T-cell (primary cell): ENCODE measurements around the gene BAIAP2. TPM values are rescaled to one million over a fixed set of nuclear protein-coding genes. Genes with fewer than 3 reads are reported as not detected.

ENCODE experiments used
- ATAC-seq, 4 experiments: fragments of 200-7000 bp in 3 of 4; fragments of 150-1000 bp in 1 of 4; cut with Tn5 transposase; replicated peaks in 1 of 4; 1 replicate in 3 of 4; 2 replicates in 1 of 4; pipeline ENCODE4 v1.10.0; 2021; ENCODE audit warnings: moderate library complexity in 3 of 4, mild to moderate bottlenecking in 2 of 4, moderate number of reproducible peaks in 1 of 4
- CTCF ChIA-PET, 2 donors: fragments of 300-600 bp; sonication (Branson Sonifier 250); formaldehyde crosslinking; loops; one replicate each; lab custom pipeline; 2022; ENCODE audit warnings: antibody characterized with exemption in 2 of 2; lab: Charles Lee
- POLR2A ChIA-PET, 2 donors: fragments of 300-600 bp; sonication (Branson Sonifier 250); formaldehyde crosslinking; loops; one replicate each; lab custom pipeline; 2022; ENCODE audit warnings: antibody characterized with exemption in 2 of 2; lab: Charles Lee
- DNase-seq, 35 experiments: peaks; one replicate each; pipeline versions ENCODE4 v3.0.0 to v3.0.0-alpha.2; 2013 to 2023
- H3K27ac ChIP-seq: one replicate; pipeline ENCODE4 v1.5.1; 2013; ENCODE audit warnings: low read length
- H3K27me3 ChIP-seq, 2 experiments: replicated peaks in 1 of 2; 1 replicate in 1 of 2; 2 replicates in 1 of 2; pipeline versions ENCODE4 v1.6.1 to v1.7.0; 2013; ENCODE audit warnings: low read length in 1 of 2, mixed read lengths in 1 of 2; ENCODE audit not compliant: control insufficient read depth in 2 of 2, insufficient read depth in 2 of 2; ENCODE audit errors: extremely low read depth in 1 of 2
- H3K36me3 ChIP-seq, 2 donors: 1 replicate in 1 of 2; 2 replicates in 1 of 2; pipeline versions ENCODE4 v1.6.1 to v1.7.0; 2013; ENCODE audit warnings: low read length in 1 of 2; ENCODE audit not compliant: control insufficient read depth in 2 of 2, insufficient read depth in 1 of 2; ENCODE audit errors: extremely low read depth in 1 of 2
- H3K4me1 ChIP-seq, 2 experiments: 1 replicate in 1 of 2; 2 replicates in 1 of 2; pipeline versions ENCODE4 v1.6.1 to v1.7.0; 2013; ENCODE audit warnings: low read length in 2 of 2, mixed read lengths in 1 of 2; ENCODE audit not compliant: insufficient read depth in 2 of 2, control insufficient read depth in 1 of 2; ENCODE audit errors: extremely low read depth in 1 of 2
- H3K4me3 ChIP-seq, 2 donors: 1 replicate in 1 of 2; 2 replicates in 1 of 2; pipeline versions ENCODE4 v1.5.1 to v1.7.0; 2013; ENCODE audit warnings: mild to moderate bottlenecking in 2 of 2, low read length in 1 of 2, moderate library complexity in 1 of 2; ENCODE audit not compliant: control insufficient read depth in 1 of 2; ENCODE audit errors: extremely low read depth in 1 of 2
- H3K9me3 ChIP-seq: 2 replicates; pipeline ENCODE4 v1.7.0; 2013
- H3K27ac Mint-ChIP-seq, 2 donors: one replicate each; pipeline ENCODE4 v1.8.0; 2020 to 2021; ENCODE audit warnings: mild to moderate bottlenecking in 2 of 2, mixed read lengths in 2 of 2
- H3K27me3 Mint-ChIP-seq, 2 donors: one replicate each; pipeline ENCODE4 v1.8.0; 2021 to 2022; ENCODE audit warnings: mixed read lengths in 2 of 2
- H3K36me3 Mint-ChIP-seq: one replicate; pipeline ENCODE4 v1.8.0; 2021; ENCODE audit warnings: mixed read lengths
- H3K4me1 Mint-ChIP-seq, 3 donors: one replicate each; pipeline ENCODE4 v1.8.0; 2020 to 2022; ENCODE audit warnings: mixed read lengths in 3 of 3, mild to moderate bottlenecking in 1 of 3
- H3K4me3 Mint-ChIP-seq, 3 donors: one replicate each; pipeline ENCODE4 v1.8.0; 2020 to 2022; ENCODE audit warnings: mild to moderate bottlenecking in 3 of 3, mixed read lengths in 3 of 3, moderate library complexity in 3 of 3
- H3K9me3 Mint-ChIP-seq, 3 donors: one replicate each; pipeline ENCODE4 v1.8.0; 2020 to 2022; ENCODE audit warnings: mixed read lengths in 3 of 3
- WGBS: methylation state at CpG from one replicate; pipeline ENCODE4 v1.1.5; 2013; ENCODE audit warnings: missing lambda C conversion rate; ENCODE audit not compliant: insufficient coverage; 5-methylcytosine and 5-hydroxymethylcytosine counted together
- total RNA-seq, 35 experiments: library from RNA in 6 of 35; stranded (reverse) in 6 of 35; fragments of 120-200 nt in 1 of 35; gene quantifications; one replicate each; pipeline versions ENCODE4 v1.2.1 to v1.2.4 and lab custom pipeline; 2013 to 2026

Gene BAIAP2
- total RNA-seq, 5 donors from 2014 or later (not counting 1 experiment from before 2014, with no cell fraction given), result 6.3 to 12.0 (median 10.1) TPM

DNA sequence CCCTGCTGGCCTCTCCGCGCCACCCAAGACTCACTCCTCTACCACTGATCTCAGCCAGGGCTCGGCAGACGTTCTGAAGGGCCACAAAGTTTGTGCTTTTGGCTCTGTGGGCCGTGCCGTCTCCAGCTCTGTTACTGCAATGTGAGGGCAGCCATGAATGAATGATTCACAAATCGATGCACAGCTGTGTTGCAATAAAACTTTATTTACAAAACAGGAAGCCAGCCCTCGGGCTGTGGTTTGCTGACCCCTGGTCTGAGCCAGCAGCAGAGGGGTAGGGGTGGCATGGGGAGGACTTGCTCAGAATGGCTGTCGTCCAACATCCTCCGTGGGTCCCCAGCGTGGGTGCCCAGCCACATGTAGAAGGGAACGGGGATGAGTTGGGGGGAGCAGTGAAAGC lies 67.4 kb downstream of the BAIAP2 start:
- H3K4me3 ChIP-seq, result no peak overlapping the region
- no peak overlapping the region for H3K27ac ChIP-seq
- Mint-ChIP-seq H3K4me3 (no peak overlapping the region), H3K4me1 (peaks cover 0 to 16% (median 4%) of the 10 kb centered on the region in 3 donors), H3K27ac (no peak overlapping the region), H3K9me3 (no peaks in the 10 kb centered on the region), H3K36me3 (no peaks in the 10 kb centered on the region), H3K27me3 (no peaks in the 10 kb centered on the region)
- WGBS, result 90% methylated on average over 10 of the region's 12 CpGs
- ATAC-seq (no peak), DNase-seq (no peak)
- CTCF ChIA-PET, result interaction anchor here in 1 of 2 donors (0.9 to 1.3 kb wide), 3 partner anchors 79 to 675 kb away, joined by 3 to 6 read pairs (median 4); no protein-coding TSS in a partner anchor
- H3K9me3 ChIP-seq, result no peaks in the 10 kb centered on the region
- POLR2A ChIA-PET, result no interaction called here
- H3K4me1 ChIP-seq, result peaks cover 4 to 24% of the 10 kb centered on the region in 2 experiments
- no peaks in the 10 kb centered on the region for H3K36me3 ChIP-seq
- H3K27me3 ChIP-seq, result peaks cover 0 to 17% of the 10 kb centered on the region in 2 experiments

DNA sequence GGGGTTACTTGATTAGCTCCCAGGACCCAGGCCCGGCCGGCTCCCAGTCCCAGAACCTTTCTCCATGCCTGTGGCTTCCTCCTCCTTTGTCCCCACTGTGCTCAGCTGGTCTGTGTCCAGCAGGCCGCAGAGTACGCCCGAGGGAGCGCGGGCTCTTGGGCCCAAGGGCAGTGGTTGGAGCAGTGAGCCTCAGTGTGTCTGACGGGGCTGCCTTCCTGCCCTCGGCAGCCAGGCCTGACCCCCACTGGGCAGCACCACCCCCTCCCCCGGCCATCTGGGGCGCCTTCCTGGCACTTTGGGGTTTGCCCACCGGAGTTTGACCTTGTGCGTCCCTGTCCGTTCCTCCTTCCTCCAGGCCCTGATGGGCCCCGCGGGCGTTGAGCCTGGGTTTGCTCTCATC lies 67.9 kb downstream of the BAIAP2 start:
- no peaks in the 10 kb centered on the region for H3K36me3 ChIP-seq
- Mint-ChIP-seq H3K27ac (no peak overlapping the region), H3K4me3 (no peak overlapping the region), H3K27me3 (no peaks in the 10 kb centered on the region), H3K9me3 (no peaks in the 10 kb centered on the region), H3K4me1 (peaks cover 0 to 11% (median 2%) of the 10 kb centered on the region in 3 donors), H3K36me3 (no peaks in the 10 kb centered on the region)
- no peak overlapping the region for H3K27ac ChIP-seq
- no peaks in the 10 kb centered on the region for H3K9me3 ChIP-seq
- H3K4me1 ChIP-seq, result peaks cover 0 to 19% of the 10 kb centered on the region in 2 experiments
- ChIA-PET POLR2A (no interaction called here), CTCF (interaction anchor here in 1 of 2 donors (1.3 kb wide), 1 partner anchor 676 kb away, joined by 4 read pairs; no protein-coding TSS in a partner anchor)
- WGBS, result 94% methylated on average over 17 of the region's 17 CpGs
- no peak overlapping the region for H3K4me3 ChIP-seq
- DNase-seq (no peak), ATAC-seq (no peak)
- H3K27me3 ChIP-seq, result peaks cover 0 to 13% of the 10 kb centered on the region in 2 experiments

DNA sequence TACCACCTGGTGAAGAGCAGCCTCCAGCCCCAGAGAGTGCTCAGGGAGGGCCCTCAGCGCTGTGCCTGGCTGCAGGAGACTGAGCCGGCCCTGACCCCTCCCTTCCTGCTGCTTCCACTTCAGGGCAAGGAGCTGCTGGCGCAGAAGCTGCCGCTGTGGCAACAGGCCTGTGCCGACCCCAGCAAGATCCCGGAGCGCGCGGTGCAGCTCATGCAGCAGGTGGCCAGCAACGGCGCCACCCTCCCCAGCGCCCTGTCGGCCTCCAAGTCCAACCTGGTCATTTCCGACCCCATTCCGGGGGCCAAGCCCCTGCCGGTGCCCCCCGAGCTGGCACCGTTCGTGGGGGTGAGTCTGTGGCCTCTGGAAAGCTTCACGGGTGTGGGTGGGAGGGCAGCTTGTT lies 68.4 kb downstream of the BAIAP2 start:
- Histone ChIP-seq H3K9me3 (no peaks in the 10 kb centered on the region), H3K36me3 (peaks cover 0 to 2% of the 10 kb centered on the region in 2 donors), H3K4me3 (no peak overlapping the region), H3K27ac (no peak overlapping the region), H3K27me3 (peaks cover 0 to 9% of the 10 kb centered on the region in 2 experiments), H3K4me1 (peaks cover 0 to 14% of the 10 kb centered on the region in 2 experiments)
- ChIA-PET POLR2A (no interaction called here), CTCF (interaction anchor here in 1 of 2 donors (0.6 kb wide), 1 partner anchor 115 kb away, joined by 3 read pairs; no protein-coding TSS in a partner anchor)
- peaks cover 0 to 9% (median 2%) of the 10 kb centered on the region in 3 donors for H3K4me1 Mint-ChIP-seq
- no peak for DNase-seq
- no peaks in the 10 kb centered on the region for H3K9me3 Mint-ChIP-seq
- WGBS, result 92% methylated on average over 17 of the region's 20 CpGs
- ATAC-seq, result no peak
- H3K27me3 Mint-ChIP-seq, result no peaks in the 10 kb centered on the region
- H3K4me3 Mint-ChIP-seq, result no peak overlapping the region
- H3K36me3 Mint-ChIP-seq, result no peaks in the 10 kb centered on the region
- H3K27ac Mint-ChIP-seq, result no peak overlapping the region

DNA sequence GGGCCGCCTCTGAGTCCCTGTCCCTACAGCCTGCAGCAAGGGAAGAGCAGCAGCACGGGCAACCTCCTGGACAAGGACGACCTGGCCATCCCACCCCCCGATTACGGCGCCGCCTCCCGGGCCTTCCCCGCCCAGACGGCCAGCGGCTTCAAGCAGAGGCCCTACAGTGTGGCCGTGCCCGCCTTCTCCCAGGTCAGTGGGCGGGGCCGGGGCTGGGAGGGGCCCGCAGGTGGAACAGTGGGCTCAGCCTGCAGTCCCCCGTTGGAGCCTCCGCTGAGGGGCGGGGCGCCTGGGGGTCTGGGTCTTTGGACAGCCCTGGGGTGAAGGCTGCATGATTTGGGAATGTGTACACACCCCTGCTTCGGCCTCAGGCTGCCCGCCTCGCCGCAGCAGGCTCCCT lies 71.8 kb downstream of the BAIAP2 start:
- ChIA-PET CTCF (no interaction called here), POLR2A (no interaction called here)
- H3K27ac Mint-ChIP-seq, result no peak overlapping the region
- Histone ChIP-seq H3K27me3 (peaks cover 0 to 3% of the 10 kb centered on the region in 2 experiments), H3K36me3 (peaks cover 0 to 2% of the 10 kb centered on the region in 2 donors), H3K4me1 (peaks cover 0 to 5% of the 10 kb centered on the region in 2 experiments), H3K9me3 (no peaks in the 10 kb centered on the region), H3K4me3 (no peak overlapping the region), H3K27ac (no peak overlapping the region)
- no peak for ATAC-seq
- 92% methylated on average over 24 of the region's 24 CpGs for WGBS
- H3K36me3 Mint-ChIP-seq, result no peaks in the 10 kb centered on the region
- no peak for DNase-seq
- H3K4me1 Mint-ChIP-seq, result peaks cover 0 to 4% (median 4%) of the 10 kb centered on the region in 3 donors
- no peaks in the 10 kb centered on the region for H3K27me3 Mint-ChIP-seq
- H3K9me3 Mint-ChIP-seq, result no peaks in the 10 kb centered on the region
- H3K4me3 Mint-ChIP-seq, result no peak overlapping the region

DNA sequence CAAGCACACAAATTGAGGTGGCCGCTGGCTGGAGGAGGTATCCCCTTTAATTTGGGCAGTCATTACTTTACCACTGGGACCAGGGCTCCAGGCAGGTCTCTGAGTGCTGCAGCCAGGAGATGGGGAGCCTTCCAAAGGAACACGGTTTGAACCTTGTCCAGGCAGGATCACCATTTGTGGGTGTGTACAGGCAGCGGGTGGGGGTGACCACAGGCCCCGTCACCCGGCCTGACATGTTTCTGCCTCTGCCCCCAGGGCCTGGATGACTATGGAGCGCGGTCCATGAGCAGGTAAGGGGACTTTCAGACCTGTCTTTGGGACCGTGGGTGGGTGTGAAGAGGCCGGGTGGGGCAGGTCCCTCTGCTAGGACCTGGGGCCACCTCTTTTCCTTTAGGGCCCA lies 73.3 kb downstream of the BAIAP2 start:
- WGBS, result 82% methylated on average over 7 of the region's 9 CpGs
- Mint-ChIP-seq H3K36me3 (no peaks in the 10 kb centered on the region), H3K27ac (no peak overlapping the region), H3K9me3 (no peaks in the 10 kb centered on the region), H3K4me3 (no peak overlapping the region), H3K4me1 (peaks cover 0 to 4% (median 3%) of the 10 kb centered on the region in 3 donors), H3K27me3 (no peaks in the 10 kb centered on the region)
- H3K27me3 ChIP-seq, result no peaks in the 10 kb centered on the region
- CTCF ChIA-PET, result no interaction called here
- H3K9me3 ChIP-seq, result no peaks in the 10 kb centered on the region
- no peak for ATAC-seq
- peaks cover 0 to 2% of the 10 kb centered on the region in 2 donors for H3K36me3 ChIP-seq
- POLR2A ChIA-PET, result no interaction called here
- DNase-seq, result no peak
- no peak overlapping the region for H3K4me3 ChIP-seq
- H3K4me1 ChIP-seq, result no peaks in the 10 kb centered on the region
- no peak overlapping the region for H3K27ac ChIP-seq

GRCh38 chr17:81109957-81110356 lies 75.0 kb downstream of the BAIAP2 start:
- Mint-ChIP-seq H3K4me1 (peaks cover 0 to 4% (median 3%) of the 10 kb centered on the region in 3 donors), H3K36me3 (no peaks in the 10 kb centered on the region), H3K9me3 (no peaks in the 10 kb centered on the region), H3K4me3 (no peak overlapping the region), H3K27ac (no peak overlapping the region), H3K27me3 (no peaks in the 10 kb centered on the region)
- H3K27me3 ChIP-seq, result no peaks in the 10 kb centered on the region
- no peak for DNase-seq
- no peak overlapping the region for H3K4me3 ChIP-seq
- H3K27ac ChIP-seq, result no peak overlapping the region
- CTCF ChIA-PET, result no interaction called here
- ATAC-seq, result no peak
- no peaks in the 10 kb centered on the region for H3K9me3 ChIP-seq
- H3K36me3 ChIP-seq, result peaks cover 0 to 2% of the 10 kb centered on the region in 2 donors
- POLR2A ChIA-PET, result no interaction called here
- no peaks in the 10 kb centered on the region for H3K4me1 ChIP-seq
- 73% methylated on average over 16 of the region's 22 CpGs for WGBS
